Endothelial cell of umbilical vein (primary cell): ENCODE measurements around the gene SLC10A7. TPM values are rescaled to one million over a fixed set of nuclear protein-coding genes. Genes with fewer than 3 reads are reported as not detected.

Experiments used
- BruUV-seq: library from RNA; stranded (reverse); fragments of 400-500 nt; replicated peaks from 2 replicates; lab custom pipeline; 2021; lab: Mats Ljungman, UMichigan
- CTCF ChIA-PET: fragments of 300-600, 350-600 bp; sonication (Branson Sonifier 250); formaldehyde crosslinking; loops from one replicate; lab custom pipeline; 2021; ENCODE audit warnings: antibody characterized with exemption, inconsistent platforms; lab: Charles Lee
- POLR2A ChIA-PET: fragments of 300-600, 350-600 bp; sonication (Branson Sonifier 250); formaldehyde crosslinking; loops from one replicate; lab custom pipeline; 2021; ENCODE audit warnings: antibody characterized with exemption, inconsistent platforms; lab: Charles Lee
- DNase-seq: peaks from one replicate; pipeline ENCODE4 v3.0.0-alpha.2; 2011; ENCODE audit warnings: low read depth, low spot score
- FAIRE-seq: peaks from 2 replicates; lab custom pipeline; 2011; peaks lifted over from hg19 to GRCh38; lab: Jason Lieb, UNC
- H2AFZ ChIP-seq: 2 replicates; pipeline ENCODE4 v1.6.0; 2012; ENCODE audit warnings: low read depth, low read length, control low read depth, inconsistent platforms
- H3K27ac ChIP-seq: 2 replicates; pipeline ENCODE4 v1.5.1; 2011; ENCODE audit warnings: low read depth, mild to moderate bottlenecking, control low read depth, low read length, moderate library complexity; ENCODE audit not compliant: insufficient read depth
- H3K27me3 ChIP-seq, 2 experiments: 2 replicates each; pipeline versions ENCODE4 v1.6.0 to v1.6.1; 2011; ENCODE audit warnings: low read length in 2 of 2, mixed read lengths in 1 of 2; ENCODE audit not compliant: control insufficient read depth in 2 of 2, insufficient read depth in 2 of 2
- H3K36me3 ChIP-seq, 2 experiments: 2 replicates in 1 of 2; 3 replicates in 1 of 2; pipeline ENCODE4 v1.5.1; 2011; ENCODE audit warnings: low read length in 2 of 2, mild to moderate bottlenecking in 1 of 2, moderate library complexity in 1 of 2; ENCODE audit not compliant: control insufficient read depth in 2 of 2, insufficient read depth in 2 of 2; ENCODE audit errors: extremely low read depth in 1 of 2
- H3K4me1 ChIP-seq: 3 replicates; pipeline ENCODE4 v1.5.1; 2011; ENCODE audit warnings: mild to moderate bottlenecking, low read length; ENCODE audit not compliant: control insufficient read depth, insufficient read depth; ENCODE audit errors: extremely low read depth
- H3K4me2 ChIP-seq: 2 replicates; pipeline ENCODE4 v1.6.1; 2011; ENCODE audit warnings: low read length, control low read depth, mixed read lengths; ENCODE audit not compliant: insufficient read depth
- H3K4me3 ChIP-seq, 3 experiments: fragments of 200-600 bp in 1 of 3; sonication (generic), shearing (Covaris generic) in 1 of 3; replicated peaks in 1 of 3; 2 replicates each; pipeline ENCODE4 v1.5.1; 2011 to 2016; ENCODE audit warnings: control low read depth in 3 of 3, low read length in 3 of 3, mild to moderate bottlenecking in 2 of 3, inconsistent platforms in 1 of 3, low read depth in 1 of 3, moderate library complexity in 1 of 3; ENCODE audit not compliant: insufficient read depth in 1 of 3
- H3K79me2 ChIP-seq: 2 replicates; pipeline ENCODE4 v1.6.0; 2012; ENCODE audit warnings: low read length, inconsistent platforms; ENCODE audit not compliant: control insufficient read depth, insufficient read depth
- H3K9ac ChIP-seq: replicated peaks from 2 replicates; pipeline ENCODE3; 2011; ENCODE audit warnings: low read length, control low read depth; ENCODE audit not compliant: insufficient read depth; ENCODE audit errors: extremely low read depth
- H3K9me1 ChIP-seq: replicated peaks from 3 replicates; pipeline ENCODE4 v1.6.0; 2011; ENCODE audit warnings: mild to moderate bottlenecking, low read length; ENCODE audit not compliant: control insufficient read depth, insufficient read depth; ENCODE audit errors: extremely low read depth
- H3K9me3 ChIP-seq: replicated peaks from 2 replicates; pipeline ENCODE4 v1.5.1; 2012; ENCODE audit warnings: low read length, inconsistent platforms; ENCODE audit not compliant: control insufficient read depth, insufficient read depth
- H4K20me1 ChIP-seq: replicated peaks from 2 replicates; pipeline ENCODE3; 2011; ENCODE audit warnings: mild to moderate bottlenecking, low read length; ENCODE audit not compliant: control insufficient read depth, insufficient read depth; ENCODE audit errors: extremely low read depth
- CTCF ChIP-seq, 2 donors: IDR thresholded peaks; 1 replicate in 1 of 2; 2 replicates in 1 of 2; pipeline ENCODE4 v1.5.1; 2011; ENCODE audit warnings: low read length in 2 of 2, mild to moderate bottlenecking in 2 of 2, moderate library complexity in 2 of 2, control low read depth in 1 of 2, inconsistent platforms in 1 of 2, low read depth in 1 of 2; ENCODE audit not compliant: insufficient read depth in 1 of 2; ENCODE audit errors: extremely low read depth in 1 of 2
- EZH2 ChIP-seq: IDR thresholded peaks from 2 replicates; pipeline ENCODE4 v1.6.1; 2012; ENCODE audit warnings: borderline replicate concordance, low read depth, mild to moderate bottlenecking, moderate library complexity, low read length, inconsistent platforms; ENCODE audit not compliant: severe bottlenecking
- FOS ChIP-seq: IDR thresholded peaks from 2 replicates; pipeline ENCODE4 v1.6.1; 2011; ENCODE audit warnings: mild to moderate bottlenecking, low read length, moderate library complexity, borderline replicate concordance; ENCODE audit not compliant: insufficient read depth
- GATA2 ChIP-seq: IDR thresholded peaks from 2 replicates; pipeline ENCODE4 v1.7.0; 2011; ENCODE audit warnings: low read depth, mild to moderate bottlenecking, moderate library complexity, mixed read lengths, low read length; ENCODE audit not compliant: insufficient read length, insufficient read depth
- JUN ChIP-seq: IDR thresholded peaks from 2 replicates; pipeline ENCODE4 v1.6.1; 2011; ENCODE audit warnings: borderline replicate concordance, low read depth; ENCODE audit not compliant: insufficient read length, insufficient read depth
- MAX ChIP-seq: IDR thresholded peaks from 2 replicates; pipeline ENCODE4 v1.6.1; 2011; ENCODE audit not compliant: insufficient read depth, insufficient read length
- MYC ChIP-seq: IDR thresholded peaks from one replicate; pipeline ENCODE4 v1.6.1; 2011; ENCODE audit warnings: mild to moderate bottlenecking, low read depth, low read length
- POLR2A ChIP-seq: IDR thresholded peaks from 2 replicates; pipeline ENCODE4 v1.6.1; 2012; ENCODE audit warnings: low read depth, mild to moderate bottlenecking, control low read depth, low read length
- POLR2AphosphoS5 ChIP-seq: IDR thresholded peaks from 2 replicates; pipeline ENCODE4 v1.6.1; 2012; ENCODE audit warnings: low read depth, mild to moderate bottlenecking, control low read depth, low read length, moderate library complexity; ENCODE audit not compliant: insufficient read depth
- dilution Hi-C: fragments of 300-500 bp; cut with MboI; formaldehyde crosslinking; loops from one replicate; pipeline ENCODE4 v1.15.0; 2019; ENCODE audit warnings: low sequenced_read_pairs; ENCODE audit not compliant: extremely low pct_ligation_motif_present
- intact Hi-C: fragments of 100-400 bp; cut with micrococcal nuclease; formaldehyde crosslinking; loops from one replicate; pipeline ENCODE4 v1.10.0; 2022
- polyA plus RNA-seq, 4 experiments: library from polyadenylated mRNA; depleted of rRNA in 3 of 4; stranded (reverse) in 3 of 4; unstranded in 1 of 4; fragments of >200 nt; gene quantifications; 2 replicates each; pipeline versions ENCODE4 v1.2.1 to v1.2.3, GENCODE V29; 2011 to 2012; ENCODE audit warnings: missing spikeins in 1 of 4
- total RNA-seq: library from RNA; stranded (reverse); gene quantifications from 2 replicates; pipeline ENCODE4 v1.2.3, GENCODE V29; 2021

Gene SLC10A7
- total and polyA plus RNA-seq, 2 donors (not counting 3 experiments of a cell fraction or from before 2014, with no cell fraction given), result 13.6 to 20.4 TPM

DNA sequence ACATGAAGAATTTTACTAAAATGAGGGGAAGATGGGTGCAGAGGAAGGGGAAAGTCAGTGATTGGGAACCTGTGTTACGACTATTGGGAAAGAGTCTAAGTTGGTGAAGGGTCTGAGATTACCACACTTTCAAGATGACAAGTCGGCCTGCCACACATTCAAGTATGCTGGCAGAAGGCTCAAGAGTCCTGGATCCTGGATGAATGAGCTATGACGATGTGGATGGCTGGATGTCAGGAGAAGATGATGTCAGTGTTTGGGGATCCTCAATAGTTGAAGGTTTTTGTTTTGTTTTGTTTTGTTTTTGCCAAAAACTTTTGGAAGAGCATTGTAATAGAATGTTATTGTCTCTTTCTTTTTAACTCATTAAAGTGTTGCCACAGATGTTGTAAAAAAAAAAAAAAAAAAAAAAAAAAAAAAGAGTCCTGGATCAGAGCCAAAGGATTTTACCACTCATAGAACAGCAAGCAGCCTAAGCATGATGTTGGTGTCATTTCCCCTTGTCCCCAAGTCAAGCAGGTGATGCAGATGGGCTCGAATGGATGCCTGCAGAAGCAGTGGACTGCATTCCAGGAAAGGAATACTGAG lies 186.8 kb downstream of the SLC10A7 start:
- ChIA-PET POLR2A (no interaction called here), CTCF (interaction anchor here (0.6 to 2.2 kb wide), 4 partner anchors 75 to 762 kb away, joined by 3 to 10 read pairs (median 4); no protein-coding TSS in a partner anchor)
- Histone ChIP-seq H3K9ac (no peak overlapping the region), H3K9me1 (no peaks in the 10 kb centered on the region), H4K20me1 (no peaks in the 10 kb centered on the region), H3K4me2 (no peak overlapping the region), H3K27me3 (no peaks in the 10 kb centered on the region), H3K4me3 (no peak overlapping the region), H3K36me3 (no peaks in the 10 kb centered on the region), H2AFZ (no peak overlapping the region), H3K27ac (no peak overlapping the region), H3K79me2 (no peaks in the 10 kb centered on the region), H3K4me1 (peaks cover 34% of the 10 kb centered on the region), H3K9me3 (no peaks in the 10 kb centered on the region)
- FAIRE-seq (peak; percentile 8), DNase-seq (no peak)
- dilution Hi-C loops, result no loop called here
- no TSS peak for BruUV-seq
- intact Hi-C loops, result loop anchor here (5.0 kb wide), 3 partner anchors 158 to 603 kb away; partner anchors contain the start of gene LSM6
- TF ChIP-seq GATA2 (no peak), FOS (no peak), POLR2AphosphoS5 (no peak), MYC (no peak), CTCF (IDR thresholded peaks at IDR 0.05; ENCODE audit: extremely low read depth in 1 of 2, insufficient read depth in 1 of 2, low read depth in 1 of 2, low read length in 2 of 2) (no peak), EZH2 (no peak), JUN (no peak), MAX (no peak), POLR2A (no peak)
